C4-2B (cell line): ENCODE measurements around the gene SPATA46.

Experiments used
- H3K27ac ChIP-seq: fragments of 450-650 bp; 2 replicates; pipeline ENCODE4 v1.5.1; 2017
- CTCF ChIP-seq: fragments of 450-650 bp; conservative IDR thresholded peaks from 2 replicates; pipeline ENCODE4 v1.5.1; 2017; ENCODE audit warnings: mild to moderate bottlenecking
- ZFX ChIP-seq: fragments of 450-650 bp; IDR thresholded peaks from 2 replicates; pipeline ENCODE4 v1.6.1; 2017

SPATA46 gene

GRCh38 chr1:162366671-162367070 is 10.0 kb downstream of the SPATA46 start:
- H3K27ac ChIP-seq = no peak overlapping the region
- TF ChIP-seq ZFX = no peak
- TF ChIP-seq CTCF = no peak

DNA sequence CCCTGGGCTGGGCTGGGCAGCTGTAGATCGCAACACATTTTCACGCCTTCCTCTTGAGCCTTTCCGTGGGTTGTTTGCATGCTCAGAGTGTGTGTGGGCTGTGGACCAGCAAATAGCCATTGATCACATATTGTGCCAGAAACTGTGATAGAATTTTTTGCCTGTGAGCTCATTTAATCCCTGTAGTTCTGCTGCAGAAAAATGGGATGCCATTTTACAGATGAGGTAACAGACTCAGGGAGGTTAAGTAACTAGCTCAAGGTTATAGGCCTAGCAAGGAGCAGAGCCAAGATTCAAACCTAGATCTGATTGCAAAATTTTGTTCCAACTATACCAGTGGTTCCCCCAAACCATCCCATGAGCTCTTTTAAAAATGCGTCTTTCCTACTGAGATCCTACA is 10.5 kb downstream of the SPATA46 start:
- no peak for TF ChIP-seq CTCF
- TF ChIP-seq ZFX = no peak
- H3K27ac ChIP-seq = no peak overlapping the region

DNA sequence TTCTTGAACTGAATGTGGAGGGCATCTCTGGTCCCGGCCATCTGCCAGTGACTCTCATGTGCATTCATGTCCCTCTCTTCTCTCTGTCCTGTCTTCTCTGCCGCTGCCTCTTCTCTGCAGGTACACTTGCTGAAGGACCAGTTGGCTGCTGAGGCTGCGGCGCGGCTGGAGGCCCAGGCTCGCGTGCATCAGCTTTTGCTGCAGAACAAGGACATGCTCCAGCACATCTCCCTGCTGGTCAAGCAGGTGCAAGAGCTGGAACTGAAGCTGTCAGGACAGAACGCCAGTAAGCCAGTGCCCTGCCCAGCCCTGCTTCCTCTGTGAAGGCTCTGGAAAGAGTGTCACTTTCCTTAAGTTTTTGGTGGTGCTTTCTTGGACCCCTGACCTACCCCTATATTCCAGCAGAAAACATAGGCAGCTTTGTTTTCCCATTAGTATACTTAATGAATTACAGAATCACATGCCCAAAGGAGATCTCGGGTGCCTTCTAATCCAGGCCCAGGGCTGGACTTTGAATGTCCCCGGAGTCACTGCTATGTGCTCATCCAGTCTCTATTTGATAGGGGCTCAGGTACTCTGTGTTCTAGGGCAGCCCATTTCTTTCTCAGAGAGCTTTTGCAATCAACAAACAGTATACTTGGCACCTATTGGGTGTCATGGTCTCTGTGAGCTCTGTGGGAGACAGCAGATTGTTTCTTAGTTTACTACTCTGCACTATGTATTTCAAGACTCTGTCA is 11.2 kb downstream of the SPATA46 start:
- no peak overlapping the region for H3K27ac ChIP-seq
- no peak for TF ChIP-seq CTCF
- no peak for TF ChIP-seq ZFX

- TF ChIP-seq ZFX (no peak), CTCF (no peak)
Measured at GRCh38 chr1:162364498-162364897, 12.2 kb downstream of the SPATA46 start.

GRCh38 chr1:162363823-162364222 is 12.8 kb downstream of the SPATA46 start:
- no peak overlapping the region for H3K27ac ChIP-seq
- TF ChIP-seq CTCF (no peak), ZFX (no peak)

More at GRCh38 chr1:162364498-162364897, 12.2 kb downstream of the SPATA46 start:
- no peak overlapping the region for H3K27ac ChIP-seq

GRCh38 chr1:162361349-162361748 is 15.3 kb downstream of the SPATA46 start:
- TF ChIP-seq ZFX (no peak), CTCF (no peak)
- no peak overlapping the region for H3K27ac ChIP-seq

GRCh38 chr1:162360874-162361260 is 15.8 kb downstream of the SPATA46 start:
- no peak overlapping the region for H3K27ac ChIP-seq
- no peak for TF ChIP-seq ZFX
- no peak for TF ChIP-seq CTCF
